Measurements from ENCODE around the gene NPC1L1. TPM values are rescaled to one million over a fixed set of nuclear protein-coding genes. Genes with fewer than 3 reads are reported as not detected.

Gene NPC1L1
- total RNA-seq, 4 donors from 2014 or later: 0.04 to 0.07 TPM; not detected in 2

GRCh38 chr7:44469461-44470134 is 71.5 kb downstream of the NPC1L1 start:
- Histone ChIP-seq H3K4me1 (peaks cover 42 to 59% of the 10 kb centered on the region in 2 donors), H3K27me3 (no peaks in the 10 kb centered on the region), H3K9me3 (no peaks in the 10 kb centered on the region), H3K36me3 (no peaks in the 10 kb centered on the region), H3K27ac (no peak overlapping the region), H3K4me3 (no peak overlapping the region)
- intact Hi-C loops (cut with DNase I; ENCODE audit: low total_unique reads): no loop called here
- in situ Hi-C loops (cut with MboI; ENCODE audit: low sequenced_read_pairs in 4 of 4): loop anchor here in 2 of 4 donors (10.0 kb wide), 2 partner anchors 95 to 225 kb away; no protein-coding TSS in a partner anchor
- no peak for ATAC-seq
- no peak for TF ChIP-seq CTCF (IDR thresholded peaks at IDR 0.05 in 4 of 5, conservative IDR thresholded peaks at IDR 0.05 in 1 of 5)
- no peak for TF ChIP-seq POLR2A (IDR thresholded peaks at IDR 0.05)
- DNase-seq: no peak

GRCh38 chr7:44467217-44467548 is 73.9 kb downstream of the NPC1L1 start:
- no peaks in the 10 kb centered on the region for H3K36me3 ChIP-seq
- no peaks in the 10 kb centered on the region for H3K27me3 ChIP-seq
- no peaks in the 10 kb centered on the region for H3K9me3 ChIP-seq
- no peak for TF ChIP-seq CTCF (IDR thresholded peaks at IDR 0.05 in 4 of 5, conservative IDR thresholded peaks at IDR 0.05 in 1 of 5)
- TF ChIP-seq POLR2A (IDR thresholded peaks at IDR 0.05): no peak
- intact Hi-C loops (cut with DNase I; ENCODE audit: low total_unique reads): no loop called here
- ATAC-seq (no peak), DNase-seq (no peak)
- H3K4me1 ChIP-seq: peaks cover 43 to 52% of the 10 kb centered on the region in 2 donors
- in situ Hi-C loops (cut with MboI; ENCODE audit: low sequenced_read_pairs in 4 of 4): no loop called here
- no peak overlapping the region for H3K27ac ChIP-seq
- H3K4me3 ChIP-seq: no peak overlapping the region

GRCh38 chr7:44466300-44467216 is 74.6 kb downstream of the NPC1L1 start:
- H3K4me1 ChIP-seq: peaks cover 41 to 48% of the 10 kb centered on the region in 2 donors
- intact Hi-C loops (cut with DNase I; ENCODE audit: low total_unique reads) (no loop called here), in situ Hi-C loops (cut with MboI; ENCODE audit: low sequenced_read_pairs in 4 of 4) (no loop called here)
- no peak overlapping the region for H3K27ac ChIP-seq
- TF ChIP-seq POLR2A (IDR thresholded peaks at IDR 0.05) (no peak), CTCF (IDR thresholded peaks at IDR 0.05 in 4 of 5, conservative IDR thresholded peaks at IDR 0.05 in 1 of 5) (no peak)
- DNase-seq: no peak
- no peak for ATAC-seq
- H3K36me3 ChIP-seq: no peaks in the 10 kb centered on the region
- no peaks in the 10 kb centered on the region for H3K9me3 ChIP-seq
- H3K27me3 ChIP-seq: no peaks in the 10 kb centered on the region
- no peak overlapping the region for H3K4me3 ChIP-seq

GRCh38 chr7:44465490-44465889 is 75.6 kb downstream of the NPC1L1 start:
- TF ChIP-seq CTCF (IDR thresholded peaks at IDR 0.05 in 4 of 5, conservative IDR thresholded peaks at IDR 0.05 in 1 of 5) (no peak), POLR2A (IDR thresholded peaks at IDR 0.05) (no peak)
- H3K27ac ChIP-seq: no peak overlapping the region
- H3K4me3 ChIP-seq: no peak overlapping the region
- peaks cover 39 to 42% of the 10 kb centered on the region in 2 donors for H3K4me1 ChIP-seq
- no peaks in the 10 kb centered on the region for H3K36me3 ChIP-seq
- DNase-seq (no peak), ATAC-seq (no peak)
- no peaks in the 10 kb centered on the region for H3K27me3 ChIP-seq
- intact Hi-C loops (cut with DNase I; ENCODE audit: low total_unique reads): no loop called here
- in situ Hi-C loops (cut with MboI; ENCODE audit: low sequenced_read_pairs in 4 of 4): no loop called here
- H3K9me3 ChIP-seq: no peaks in the 10 kb centered on the region
